GM18867 (cell line): Measurements from ENCODE around the gene CELF1.

Experiments used
- ATAC-seq: cut with Tn5 transposase; IDR thresholded peaks from one replicate; pipeline ENCODE4 v1.9.1; 2021; ENCODE audit warnings: mild to moderate bottlenecking, moderate library complexity; ENCODE audit not compliant: unreplicated experiment

Gene CELF1

GRCh38 chr11:47488674-47489394 lies 64.1 kb downstream of the CELF1 start:
- ATAC-seq = no peak

GRCh38 chr11:47488111-47488510 lies 64.8 kb downstream of the CELF1 start:
- no peak for ATAC-seq

- no peak for ATAC-seq
These were observed 65.5 kb downstream of the CELF1 start for GRCh38 chr11:47487421-47487820.

- ATAC-seq = no peak
These were observed 67.8 kb downstream of the CELF1 start for GRCh38 chr11:47485107-47485506.

- ATAC-seq = no peak
These were observed 69.5 kb downstream of the CELF1 start for GRCh38 chr11:47483457-47483856.

- no peak for ATAC-seq
These were observed 72.2 kb downstream of the CELF1 start for GRCh38 chr11:47480762-47481161.

GRCh38 chr11:47478651-47479329 lies 74.1 kb downstream of the CELF1 start:
- ATAC-seq = no peak

- no peak for ATAC-seq
These were observed 75.2 kb downstream of the CELF1 start for GRCh38 chr11:47477753-47478152.

- no peak for ATAC-seq
These were observed 75.6 kb downstream of the CELF1 start for GRCh38 chr11:47477323-47477722.

- no peak for ATAC-seq
These were observed 82.3 kb downstream of the CELF1 start for GRCh38 chr11:47470671-47471070.

- ATAC-seq = no peak
These were observed 83.4 kb downstream of the CELF1 start for GRCh38 chr11:47469361-47470179.

- no peak for ATAC-seq
These were observed 84.2 kb downstream of the CELF1 start for GRCh38 chr11:47468598-47469214.

- no peak for ATAC-seq
These were observed 85.6 kb downstream of the CELF1 start for GRCh38 chr11:47467357-47467756.

GRCh38 chr11:47466701-47467250 lies 86.2 kb downstream of the CELF1 start:
- no peak for ATAC-seq

- ATAC-seq = no peak
These were observed 86.7 kb downstream of the CELF1 start for GRCh38 chr11:47466201-47466600.

- no peak for ATAC-seq
These were observed 88.4 kb downstream of the CELF1 start for GRCh38 chr11:47464483-47464882.

- ATAC-seq = no peak
These were observed 91.1 kb downstream of the CELF1 start for GRCh38 chr11:47461876-47462275.

GRCh38 chr11:47460571-47461235 lies 92.2 kb downstream of the CELF1 start:
- ATAC-seq = no peak

- ATAC-seq = peak; percentile 67
These were observed 98.7 kb downstream of the CELF1 start for GRCh38 chr11:47454258-47454671.

- ATAC-seq = no peak
These were observed 99.6 kb downstream of the CELF1 start for GRCh38 chr11:47453365-47453764.
